Measurements from ENCODE around the gene URGCP.

DNA sequence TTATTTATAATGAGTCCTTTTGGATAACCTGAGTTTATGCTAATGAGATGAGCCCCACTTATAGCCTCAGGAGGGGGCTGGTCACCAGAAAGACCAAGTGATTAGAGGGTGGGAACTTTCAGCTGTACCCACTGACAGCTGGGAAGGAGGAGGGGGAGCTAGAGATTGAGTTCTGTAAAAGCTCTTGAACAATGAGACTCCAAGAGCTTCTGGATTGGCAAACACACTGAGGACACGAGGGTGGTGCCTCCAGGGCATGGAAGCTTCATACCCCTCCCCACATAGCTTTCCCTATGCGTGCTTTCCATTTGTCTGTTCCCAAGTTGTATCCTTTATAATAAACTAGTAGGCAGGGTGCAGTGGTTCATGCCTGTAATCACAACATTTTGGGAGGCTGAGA is 57.3 kb downstream of the URGCP start:
- TF ChIP-seq JUND (IDR thresholded peaks at IDR 0.05) (no peak), CHD2 (IDR thresholded peaks at IDR 0.05; ENCODE audit: low read length, partially characterized antibody) (no peak), RFX5 (IDR thresholded peaks at IDR 0.05; ENCODE audit: low read length) (no peak), POLR2AphosphoS5 (IDR thresholded peaks at IDR 0.05; ENCODE audit: low read depth, low read length) (no peak), EP300 (IDR thresholded peaks at IDR 0.05; ENCODE audit: borderline replicate concordance in 1 of 2, low read depth in 1 of 2, low read length in 1 of 2) (no peak), FOXM1 (IDR thresholded peaks at IDR 0.05; ENCODE audit: low read depth) (no peak), TEAD4 (IDR thresholded peaks at IDR 0.05; ENCODE audit: borderline replicate concordance, insufficient read depth) (no peak), SIN3A (IDR thresholded peaks at IDR 0.05; ENCODE audit: borderline replicate concordance, low read depth, low read length) (no peak), NFIC (IDR thresholded peaks at IDR 0.05; ENCODE audit: borderline replicate concordance) (no peak)
- TF ChIP-seq, protein P1, sequence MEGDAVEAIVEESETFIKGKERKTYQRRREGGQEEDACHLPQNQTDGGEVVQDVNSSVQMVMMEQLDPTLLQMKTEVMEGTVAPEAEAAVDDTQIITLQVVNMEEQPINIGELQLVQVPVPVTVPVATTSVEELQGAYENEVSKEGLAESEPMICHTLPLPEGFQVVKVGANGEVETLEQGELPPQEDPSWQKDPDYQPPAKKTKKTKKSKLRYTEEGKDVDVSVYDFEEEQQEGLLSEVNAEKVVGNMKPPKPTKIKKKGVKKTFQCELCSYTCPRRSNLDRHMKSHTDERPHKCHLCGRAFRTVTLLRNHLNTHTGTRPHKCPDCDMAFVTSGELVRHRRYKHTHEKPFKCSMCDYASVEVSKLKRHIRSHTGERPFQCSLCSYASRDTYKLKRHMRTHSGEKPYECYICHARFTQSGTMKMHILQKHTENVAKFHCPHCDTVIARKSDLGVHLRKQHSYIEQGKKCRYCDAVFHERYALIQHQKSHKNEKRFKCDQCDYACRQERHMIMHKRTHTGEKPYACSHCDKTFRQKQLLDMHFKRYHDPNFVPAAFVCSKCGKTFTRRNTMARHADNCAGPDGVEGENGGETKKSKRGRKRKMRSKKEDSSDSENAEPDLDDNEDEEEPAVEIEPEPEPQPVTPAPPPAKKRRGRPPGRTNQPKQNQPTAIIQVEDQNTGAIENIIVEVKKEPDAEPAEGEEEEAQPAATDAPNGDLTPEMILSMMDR (IDR thresholded peaks at IDR 0.05): no peak
- TF ChIP-seq, protein P2, sequence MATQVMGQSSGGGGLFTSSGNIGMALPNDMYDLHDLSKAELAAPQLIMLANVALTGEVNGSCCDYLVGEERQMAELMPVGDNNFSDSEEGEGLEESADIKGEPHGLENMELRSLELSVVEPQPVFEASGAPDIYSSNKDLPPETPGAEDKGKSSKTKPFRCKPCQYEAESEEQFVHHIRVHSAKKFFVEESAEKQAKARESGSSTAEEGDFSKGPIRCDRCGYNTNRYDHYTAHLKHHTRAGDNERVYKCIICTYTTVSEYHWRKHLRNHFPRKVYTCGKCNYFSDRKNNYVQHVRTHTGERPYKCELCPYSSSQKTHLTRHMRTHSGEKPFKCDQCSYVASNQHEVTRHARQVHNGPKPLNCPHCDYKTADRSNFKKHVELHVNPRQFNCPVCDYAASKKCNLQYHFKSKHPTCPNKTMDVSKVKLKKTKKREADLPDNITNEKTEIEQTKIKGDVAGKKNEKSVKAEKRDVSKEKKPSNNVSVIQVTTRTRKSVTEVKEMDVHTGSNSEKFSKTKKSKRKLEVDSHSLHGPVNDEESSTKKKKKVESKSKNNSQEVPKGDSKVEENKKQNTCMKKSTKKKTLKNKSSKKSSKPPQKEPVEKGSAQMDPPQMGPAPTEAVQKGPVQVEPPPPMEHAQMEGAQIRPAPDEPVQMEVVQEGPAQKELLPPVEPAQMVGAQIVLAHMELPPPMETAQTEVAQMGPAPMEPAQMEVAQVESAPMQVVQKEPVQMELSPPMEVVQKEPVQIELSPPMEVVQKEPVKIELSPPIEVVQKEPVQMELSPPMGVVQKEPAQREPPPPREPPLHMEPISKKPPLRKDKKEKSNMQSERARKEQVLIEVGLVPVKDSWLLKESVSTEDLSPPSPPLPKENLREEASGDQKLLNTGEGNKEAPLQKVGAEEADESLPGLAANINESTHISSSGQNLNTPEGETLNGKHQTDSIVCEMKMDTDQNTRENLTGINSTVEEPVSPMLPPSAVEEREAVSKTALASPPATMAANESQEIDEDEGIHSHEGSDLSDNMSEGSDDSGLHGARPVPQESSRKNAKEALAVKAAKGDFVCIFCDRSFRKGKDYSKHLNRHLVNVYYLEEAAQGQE (IDR thresholded peaks at IDR 0.05; ENCODE audit: low read depth, low read length): no peak
- TF ChIP-seq, protein P3, sequence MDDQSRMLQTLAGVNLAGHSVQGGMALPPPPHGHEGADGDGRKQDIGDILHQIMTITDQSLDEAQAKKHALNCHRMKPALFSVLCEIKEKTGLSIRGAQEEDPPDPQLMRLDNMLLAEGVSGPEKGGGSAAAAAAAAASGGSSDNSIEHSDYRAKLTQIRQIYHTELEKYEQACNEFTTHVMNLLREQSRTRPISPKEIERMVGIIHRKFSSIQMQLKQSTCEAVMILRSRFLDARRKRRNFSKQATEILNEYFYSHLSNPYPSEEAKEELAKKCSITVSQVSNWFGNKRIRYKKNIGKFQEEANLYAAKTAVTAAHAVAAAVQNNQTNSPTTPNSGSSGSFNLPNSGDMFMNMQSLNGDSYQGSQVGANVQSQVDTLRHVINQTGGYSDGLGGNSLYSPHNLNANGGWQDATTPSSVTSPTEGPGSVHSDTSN (IDR thresholded peaks at IDR 0.05): no peak
- TF ChIP-seq, protein P4, sequence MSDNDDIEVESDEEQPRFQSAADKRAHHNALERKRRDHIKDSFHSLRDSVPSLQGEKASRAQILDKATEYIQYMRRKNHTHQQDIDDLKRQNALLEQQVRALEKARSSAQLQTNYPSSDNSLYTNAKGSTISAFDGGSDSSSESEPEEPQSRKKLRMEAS (IDR thresholded peaks at IDR 0.05; ENCODE audit: low read depth): no peak

All from SK-N-SH (cell line).